GM23338 (cell line): ENCODE data around the gene DDX31. TPM values are rescaled to one million over a fixed set of nuclear protein-coding genes. Genes with fewer than 3 reads are reported as not detected.

Source experiments
- ATAC-seq: fragments of 200-7000 bp; cut with Tn5 transposase; 3 replicates; pipeline ENCODE4 v1.9.1; 2020
- DNase-seq: peaks from one replicate; pipeline ENCODE4 v3.0.0-alpha.2; 2015; ENCODE audit warnings: low spot score
- H2AFZ ChIP-seq: fragments of 200-600 bp; sonication (generic); 2 replicates; pipeline ENCODE4 v1.8.0; 2016; ENCODE audit warnings: antibody characterized with exemption, mild to moderate bottlenecking, moderate library complexity
- H3F3A ChIP-seq: fragments of 200-600 bp; sonication (generic); replicated peaks from 2 replicates; pipeline ENCODE4 v1.8.0; 2017; ENCODE audit warnings: antibody characterized with exemption, mixed run types, low read depth
- H3K27ac ChIP-seq: fragments of 200-600 bp; sonication (generic); 2 replicates; pipeline ENCODE4 v1.6.1; 2016; ENCODE audit warnings: low read depth
- H3K27me3 ChIP-seq: fragments of 200-600 bp; sonication (generic); 2 replicates; pipeline ENCODE4 v1.8.0; 2016; ENCODE audit warnings: mild to moderate bottlenecking, mixed run types, moderate library complexity; ENCODE audit not compliant: insufficient read depth
- H3K36me3 ChIP-seq: fragments of 200-600 bp; sonication (generic); 2 replicates; pipeline ENCODE4 v1.8.0; 2016; ENCODE audit warnings: mild to moderate bottlenecking; ENCODE audit not compliant: insufficient read depth
- H3K4me1 ChIP-seq: fragments of 200-600 bp; sonication (generic); 2 replicates; pipeline ENCODE4 v1.8.0; 2016; ENCODE audit warnings: mild to moderate bottlenecking, moderate library complexity; ENCODE audit not compliant: insufficient read depth
- H3K4me2 ChIP-seq: fragments of 200-600 bp; sonication (generic); 2 replicates; pipeline ENCODE4 v1.7.1; 2017; ENCODE audit warnings: mixed run types
- H3K4me3 ChIP-seq: fragments of 200-600 bp; sonication (generic); 2 replicates; pipeline ENCODE4 v1.6.1; 2016; ENCODE audit warnings: mixed run types
- H3K79me2 ChIP-seq: fragments of 200-600 bp; sonication (generic); replicated peaks from 2 replicates; pipeline ENCODE4 v1.8.0; 2017; ENCODE audit warnings: mild to moderate bottlenecking; ENCODE audit not compliant: insufficient read depth
- H3K9me2 ChIP-seq: fragments of 200-600 bp; sonication (generic); 2 replicates; pipeline ENCODE4 v1.8.0; 2017; ENCODE audit not compliant: insufficient read depth
- H4K20me1 ChIP-seq: fragments of 200-600 bp; sonication (generic); replicated peaks from 2 replicates; pipeline ENCODE4 v1.8.0; 2017; ENCODE audit warnings: mild to moderate bottlenecking; ENCODE audit not compliant: insufficient read depth
- H3K27ac Mint-ChIP-seq: 2 replicates; pipeline ENCODE4 v1.8.0; 2020; ENCODE audit warnings: inconsistent platforms, mild to moderate bottlenecking, moderate library complexity, mixed read lengths
- H3K27me3 Mint-ChIP-seq: 3 replicates; pipeline ENCODE4 v1.8.0; 2022; ENCODE audit warnings: low read depth, mild to moderate bottlenecking, moderate library complexity, mixed read lengths, inconsistent platforms; ENCODE audit not compliant: insufficient read depth, poor library complexity
- H3K36me3 Mint-ChIP-seq: 3 replicates; pipeline ENCODE4 v1.8.0; 2021; ENCODE audit warnings: low read depth, mild to moderate bottlenecking, inconsistent platforms, moderate library complexity, mixed read lengths
- H3K4me1 Mint-ChIP-seq: 3 replicates; pipeline ENCODE4 v1.8.0; 2020; ENCODE audit warnings: mild to moderate bottlenecking, inconsistent platforms, mixed read lengths
- H3K4me3 Mint-ChIP-seq: 3 replicates; pipeline ENCODE4 v1.8.0; 2021; ENCODE audit warnings: moderate library complexity, mild to moderate bottlenecking, inconsistent platforms, mixed read lengths
- H3K9me3 Mint-ChIP-seq: 3 replicates; pipeline ENCODE4 v1.8.0; 2020; ENCODE audit warnings: moderate library complexity, mild to moderate bottlenecking, inconsistent platforms, mixed read lengths
- CREB1 ChIP-seq: fragments of 250-450 bp; sonication (Bioruptor Pico); IDR thresholded peaks from 2 replicates; pipeline ENCODE4 v1.5.0; 2020; ENCODE audit warnings: low read depth, mild to moderate bottlenecking, moderate library complexity
- CTCF ChIP-seq, 2 experiments: fragments of 200-600 bp in 1 of 2; sonication (generic) in 1 of 2; conservative IDR thresholded peaks; 2 replicates each; pipeline versions ENCODE4 v1.5.1 to v1.6.1; 2016 to 2017; ENCODE audit warnings: antibody characterized with exemption in 2 of 2, low read depth in 2 of 2, mild to moderate bottlenecking in 2 of 2, moderate library complexity in 1 of 2
- ETS1 ChIP-seq: IDR thresholded peaks from 2 replicates; pipeline ENCODE4 v1.6.1; 2016; ENCODE audit warnings: antibody characterized with exemption
- EZH2 ChIP-seq: fragments of 200-600 bp; sonication (generic); IDR thresholded peaks from one replicate; pipeline ENCODE4 v1.8.0; 2017; ENCODE audit warnings: antibody characterized with exemption, mild to moderate bottlenecking, low read depth; ENCODE audit not compliant: unreplicated experiment
- EZH2phosphoT487 ChIP-seq: fragments of 200-600 bp; sonication (generic); IDR thresholded peaks from one replicate; pipeline ENCODE4 v1.8.1; 2018; ENCODE audit warnings: antibody characterized with exemption; ENCODE audit not compliant: unreplicated experiment
- JUNB ChIP-seq: IDR thresholded peaks from one replicate; pipeline ENCODE4 v1.6.1; 2016; ENCODE audit warnings: antibody characterized with exemption; ENCODE audit not compliant: unreplicated experiment
- NANOG ChIP-seq: IDR thresholded peaks from 2 replicates; pipeline ENCODE4 v1.6.1; 2016; ENCODE audit warnings: antibody characterized with exemption, borderline replicate concordance
- POLR2AphosphoS5 ChIP-seq: IDR thresholded peaks from 2 replicates; pipeline ENCODE4 v1.6.1; 2016; ENCODE audit warnings: antibody characterized with exemption, low read depth
- REST ChIP-seq: IDR thresholded peaks from one replicate; pipeline ENCODE4 v1.6.1; 2018; ENCODE audit warnings: antibody characterized with exemption; ENCODE audit not compliant: unreplicated experiment
- STAT1 ChIP-seq: IDR thresholded peaks from one replicate; pipeline ENCODE4 v1.6.1; 2016; ENCODE audit warnings: antibody characterized with exemption; ENCODE audit not compliant: unreplicated experiment
- ZNF114 ChIP-seq: fragments of 250-450 bp; sonication (Bioruptor Pico); IDR thresholded peaks from 2 replicates; pipeline ENCODE4 v1.5.0; 2020; ENCODE audit warnings: mild to moderate bottlenecking, moderate library complexity
- ZNF331 ChIP-seq: fragments of 250-450 bp; sonication (Bioruptor Pico); IDR thresholded peaks from 2 replicates; pipeline ENCODE4 v1.5.0; 2020; ENCODE audit warnings: low read depth, mild to moderate bottlenecking, moderate library complexity
- ZNF462 ChIP-seq: fragments of 250-450 bp; sonication (Bioruptor Pico); IDR thresholded peaks from 2 replicates; pipeline ENCODE4 v1.5.0; 2020; ENCODE audit warnings: mild to moderate bottlenecking, moderate library complexity
- polyA plus RNA-seq: library from polyadenylated mRNA; unstranded; fragments of >200 nt; fragmentation: Nextera tagmentation; extraction: Ambion mirVana; gene quantifications from 2 replicates; pipeline ENCODE4 v1.2.1, GENCODE V29; 2016
- total RNA-seq: library from RNA; depleted of rRNA; stranded (reverse); fragments of >200 nt; shearing (Covaris generic); gene quantifications from 2 replicates; pipeline ENCODE4 v1.2.3, GENCODE V29; 2014

Gene DDX31
- total and polyA plus RNA-seq, 2 experiments from 2014 or later, result 14.8 to 23.5 TPM

GRCh38 chr9:132645711-132646110 lies 24.1 kb downstream of the DDX31 start:
- ATAC-seq (no peak), DNase-seq (no peak)
- H3K4me3 ChIP-seq, result no peak overlapping the region
- H3K79me2 ChIP-seq, result no peaks in the 10 kb centered on the region; the same call in 1 of the 2 replicates
- H3F3A ChIP-seq, result no peaks in the 10 kb centered on the region
- Mint-ChIP-seq H3K4me1 (no peaks in the 10 kb centered on the region), H3K9me3 (no peaks in the 10 kb centered on the region), H3K27ac (no peak overlapping the region), H3K36me3 (peaks cover 82% of the 10 kb centered on the region), H3K4me3 (no peak overlapping the region), H3K27me3 (no peaks in the 10 kb centered on the region)
- peaks cover 43% of the 10 kb centered on the region for H3K36me3 ChIP-seq
- no peaks in the 10 kb centered on the region for H3K4me1 ChIP-seq
- peaks cover 18% of the 10 kb centered on the region for H4K20me1 ChIP-seq
- no peaks in the 10 kb centered on the region for H3K9me2 ChIP-seq
- H3K27me3 ChIP-seq, result no peaks in the 10 kb centered on the region
- H3K4me2 ChIP-seq, result no peak overlapping the region
- TF ChIP-seq POLR2AphosphoS5, result no peak
- no peak for TF ChIP-seq REST
- no peak for TF ChIP-seq ZNF462 (CRISPR knock-in tag)
- TF ChIP-seq EZH2phosphoT487, result no peak
- TF ChIP-seq CREB1 (CRISPR knock-in tag), result no peak
- TF ChIP-seq ZNF114 (CRISPR knock-in tag), result no peak
- no peak for TF ChIP-seq ZNF331 (CRISPR knock-in tag)
- no peak for TF ChIP-seq NANOG
- TF ChIP-seq EZH2, result no peak
- no peak for TF ChIP-seq ETS1
- no peak for TF ChIP-seq CTCF (conservative IDR thresholded peaks at IDR 0.05; ENCODE audit: low read depth in 2 of 2)
- no peak for TF ChIP-seq JUNB
- TF ChIP-seq STAT1, result no peak
- H3K27ac ChIP-seq, result no peak overlapping the region
- no peak overlapping the region for H2AFZ ChIP-seq
